Uterus (tissue), 4 donors: ENCODE data around the gene FUCA2. TPM values are rescaled to one million over a fixed set of nuclear protein-coding genes. Genes with fewer than 3 reads are reported as not detected.
"Not testable (repeated sequence)": the region's sequence is repeated elsewhere in the genome, so short reads cannot be mapped to it uniquely, and the experiment has no call there.

Experiments
- DNase-seq, 2 donors: peaks; one replicate each; pipeline ENCODE4 v3.0.0-alpha.2; 2019 to 2020
- H3K27ac ChIP-seq, 2 donors: fragments of 200-600 bp; sonication (generic); 1 replicate in 1 of 2; 2 replicates in 1 of 2; pipeline ENCODE4 v1.5.1; 2016 to 2018
- H3K27me3 ChIP-seq, 2 donors: fragments of 200-600 bp; sonication (generic); one replicate each; pipeline ENCODE4 v1.5.1; 2018 to 2019; ENCODE audit warnings: control low read depth in 1 of 2
- H3K36me3 ChIP-seq, 2 donors: fragments of 200-600 bp; sonication (generic); one replicate each; pipeline ENCODE4 v1.5.1; 2019; ENCODE audit warnings: control low read depth in 1 of 2
- H3K4me1 ChIP-seq, 2 donors: fragments of 200-600 bp; sonication (generic); one replicate each; pipeline ENCODE4 v1.5.1; 2018 to 2019; ENCODE audit warnings: control low read depth in 1 of 2
- H3K4me3 ChIP-seq, 2 donors: fragments of 200-600 bp; sonication (generic); 1 replicate in 1 of 2; 2 replicates in 1 of 2; pipeline ENCODE4 v1.5.1; 2018 to 2019; ENCODE audit warnings: mild to moderate bottlenecking in 1 of 2
- H3K9me3 ChIP-seq, 2 donors: fragments of 200-600 bp; sonication (generic); one replicate each; pipeline ENCODE4 v1.5.1; 2019; ENCODE audit warnings: control low read depth in 1 of 2
- CTCF ChIP-seq, 4 experiments: fragments of 200-600 bp in 2 of 4; fragments of 450-650 bp in 2 of 4; sonication (generic) in 2 of 4; IDR thresholded peaks; one replicate each; pipeline ENCODE4 v1.5.1; 2016 to 2019; ENCODE audit warnings: antibody characterized with exemption in 4 of 4, mild to moderate bottlenecking in 2 of 4, moderate library complexity in 1 of 4
- POLR2A ChIP-seq, 2 donors: fragments of 450-650 bp; IDR thresholded peaks; one replicate each; pipeline ENCODE4 v1.6.1; 2016; ENCODE audit warnings: antibody characterized with exemption in 2 of 2, mild to moderate bottlenecking in 1 of 2, moderate library complexity in 1 of 2
- intact Hi-C: fragments of 100-400 bp; cut with DNase I; formaldehyde crosslinking; loops from one replicate; pipeline ENCODE4 v1.15.1; 2023; ENCODE audit warnings: low total_unique reads
- total RNA-seq, 4 donors: library from RNA; depleted of rRNA in 3 of 4; stranded (reverse); fragments of >200 nt in 3 of 4; gene quantifications; one replicate each; pipeline versions ENCODE4 v1.1.0 to v1.2.4, GENCODE V29; 2014 to 2023
- donor health status: DM: yes; HTN: yes; CAD: no.

The FUCA2 gene
- total RNA-seq, 4 donors from 2014 or later = 15.9 to 35.7 (median 21.1) TPM

DNA sequence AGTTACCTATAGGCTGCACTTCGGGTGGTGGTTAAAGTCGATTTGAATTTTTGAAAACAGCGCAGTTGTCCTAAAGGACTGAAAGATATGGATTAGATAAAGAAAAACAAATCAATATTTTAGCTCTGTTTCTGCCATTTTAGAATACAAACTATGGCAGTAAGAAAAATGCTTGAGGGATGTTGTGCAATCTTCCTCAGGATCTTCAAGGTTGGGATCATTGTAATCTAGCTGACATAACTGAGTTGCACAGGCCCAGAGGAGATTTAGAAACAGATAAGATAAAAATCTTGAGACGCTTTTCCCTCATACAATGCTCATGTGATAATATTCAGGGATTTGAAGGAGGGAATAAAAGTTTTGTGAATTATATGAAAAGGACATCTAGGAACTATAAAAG, 60.0 kb downstream of the FUCA2 start:
- Histone ChIP-seq H3K36me3 (no peaks in the 10 kb centered on the region), H3K4me1 (no peaks in the 10 kb centered on the region), H3K4me3 (peak overlapping the region; percentile 59 to 61), H3K9me3 (no peaks in the 10 kb centered on the region), H3K27ac (peak overlapping the region; percentile 74), H3K27me3 (no peaks in the 10 kb centered on the region)
- TF ChIP-seq CTCF (IDR thresholded peaks at IDR 0.05) (no peak), POLR2A (IDR thresholded peaks at IDR 0.05) (no peak)
- intact Hi-C loops = no loop called here
- DNase-seq = no peak

DNA sequence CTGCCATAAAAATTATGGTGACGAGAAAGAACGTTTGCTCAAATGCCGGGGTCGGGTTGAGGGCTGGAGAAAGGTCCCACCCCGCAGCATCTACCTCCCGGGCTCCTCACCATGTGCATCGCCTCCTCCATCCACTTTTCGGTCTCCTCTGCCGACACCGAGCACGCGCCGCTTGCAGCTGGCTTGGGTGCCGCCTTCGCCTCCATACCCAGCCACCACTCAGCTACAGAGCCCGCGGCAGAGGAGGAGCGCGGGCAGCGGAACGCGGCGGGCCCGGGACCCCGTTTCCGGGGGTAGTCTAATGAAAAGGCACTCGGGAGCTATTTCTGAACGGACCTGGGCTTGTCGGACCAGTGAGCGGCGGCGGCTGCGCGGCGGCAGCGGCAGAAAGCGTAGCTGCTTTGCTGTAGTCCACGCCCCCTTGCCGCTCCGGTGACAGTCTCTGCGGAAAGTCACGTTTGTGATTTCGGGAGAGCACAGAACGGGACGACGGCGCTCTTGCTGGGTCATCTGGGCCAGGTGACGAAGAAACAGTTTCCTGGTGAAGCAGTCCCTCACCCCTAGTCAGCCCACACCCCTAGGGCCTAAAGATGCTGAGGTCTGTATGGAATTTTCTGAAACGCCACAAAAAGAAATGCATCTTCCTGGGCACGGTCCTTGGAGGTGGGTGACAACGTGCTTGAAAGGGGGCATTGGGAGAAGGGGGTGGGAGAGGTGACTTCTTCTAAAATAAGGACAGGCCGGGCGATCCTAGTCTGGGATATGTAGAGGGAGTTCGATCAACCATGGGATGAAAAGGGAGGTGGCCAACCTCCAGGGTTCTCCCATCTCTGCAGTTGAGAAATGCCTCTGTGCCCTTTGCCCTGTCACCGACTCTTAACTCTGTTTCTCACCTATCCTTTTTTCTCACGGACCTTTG, 60.8 kb downstream of the FUCA2 start, which contains the start of the genes ADAT2 and PEX3:
TSS of gene ADAT2 (minus strand) at position 243 of the 919 bp plus-strand sequence. CDS start at position 206, 37 bp downstream.
TSS of gene PEX3 (plus strand) at position 353 of the 919 bp plus-strand sequence. CDS start at position 591, 238 bp downstream.
- intact Hi-C loops = no loop called here

GRCh38 chr6:143449714-143450452, 61.6 kb downstream of the FUCA2 start:
- Histone ChIP-seq H3K9me3 (no peaks in the 10 kb centered on the region), H3K4me3 (peak overlapping the region; percentile 59 to 61), H3K36me3 (no peaks in the 10 kb centered on the region), H3K4me1 (no peaks in the 10 kb centered on the region), H3K27ac (peak overlapping the region; percentile 74), H3K27me3 (no peaks in the 10 kb centered on the region)
- TF ChIP-seq CTCF (IDR thresholded peaks at IDR 0.05) (no peak), POLR2A (IDR thresholded peaks at IDR 0.05) (no peak)
- intact Hi-C loops = no loop called here
- no peak for DNase-seq

More for the DNA sequence above, 60.8 kb downstream of the FUCA2 start, which contains the start of the genes ADAT2 and PEX3:
- Histone ChIP-seq H3K4me3 (peak within 1 kb of the TSS; percentile 59 to 61), H3K4me1 (no peaks in the 10 kb centered on the region), H3K36me3 (no peaks in the 10 kb centered on the region), H3K27ac (peak within 1 kb of the TSS; percentile 74), H3K27me3 (no peaks in the 10 kb centered on the region), H3K9me3 (no peaks in the 10 kb centered on the region)
- peak; percentile 85 to 86 for DNase-seq
- TF ChIP-seq POLR2A (IDR thresholded peaks at IDR 0.05) (peak; percentile 43 to 51), CTCF (IDR thresholded peaks at IDR 0.05) (peak in 2 of 4 experiments; percentile 12)

- no peak for DNase-seq
Measured at GRCh38 chr6:143449082-143449713, 62.3 kb downstream of the FUCA2 start.

GRCh38 chr6:143447865-143448264, 63.7 kb downstream of the FUCA2 start:
- H3K36me3 ChIP-seq, H3K4me3 ChIP-seq, DNase-seq, H3K27me3 ChIP-seq, intact Hi-C loops, H3K9me3 ChIP-seq, H3K27ac ChIP-seq, H3K4me1 ChIP-seq: not testable (repeated sequence)

More at GRCh38 chr6:143449082-143449713, 62.3 kb downstream of the FUCA2 start:
- no peaks in the 10 kb centered on the region for H3K9me3 ChIP-seq
- H3K36me3 ChIP-seq = no peaks in the 10 kb centered on the region
- no peaks in the 10 kb centered on the region for H3K4me1 ChIP-seq
- no peak for TF ChIP-seq POLR2A (IDR thresholded peaks at IDR 0.05)
- TF ChIP-seq CTCF (IDR thresholded peaks at IDR 0.05) = no peak
- no peak overlapping the region for H3K27ac ChIP-seq
- intact Hi-C loops = no loop called here
- H3K4me3 ChIP-seq = peak overlapping the region in 1 of 2 donors; percentile 59
- no peaks in the 10 kb centered on the region for H3K27me3 ChIP-seq
